MCF 10A (cell line): ENCODE data around the gene RAB25. TPM values are rescaled to one million over a fixed set of nuclear protein-coding genes. Genes with fewer than 3 reads are reported as not detected.

Experiments
- BruUV-seq: library from RNA; stranded (reverse); fragments of 400-500 nt; replicated peaks from 2 replicates; lab custom pipeline; 2021; lab: Mats Ljungman, UMichigan
- CTCF ChIA-PET: fragments of 300-600 bp; sonication (Branson Sonifier 250); formaldehyde crosslinking; extraction: SDS; loops from one replicate; lab custom pipeline; 2021; ENCODE audit warnings: antibody characterized with exemption, inconsistent platforms; lab: Yijun Ruan, JAX
- POLR2A ChIA-PET: fragments of 300-600, 350-650 bp; sonication (Branson Sonifier 250); formaldehyde crosslinking; extraction: SDS; loops from one replicate; lab custom pipeline; 2020; ENCODE audit warnings: antibody characterized with exemption, inconsistent platforms; lab: Yijun Ruan, JAX
- DNase-seq: peaks from one replicate; pipeline ENCODE4 v3.0.0-alpha.2; 2018; ENCODE audit not compliant: unreplicated experiment
- H3K27ac Mint-ChIP-seq: one replicate; pipeline ENCODE4 v1.8.0; 2022; ENCODE audit warnings: mild to moderate bottlenecking, low read depth, mixed read lengths; ENCODE audit not compliant: unreplicated experiment
- H3K27me3 Mint-ChIP-seq: one replicate; pipeline ENCODE4 v1.8.0; 2022; ENCODE audit warnings: mixed read lengths; ENCODE audit not compliant: insufficient read depth, unreplicated experiment
- H3K36me3 Mint-ChIP-seq: one replicate; pipeline ENCODE4 v1.8.0; 2022; ENCODE audit warnings: mild to moderate bottlenecking, moderate library complexity, mixed read lengths; ENCODE audit not compliant: insufficient read depth, unreplicated experiment
- H3K4me1 Mint-ChIP-seq: one replicate; pipeline ENCODE4 v1.8.0; 2022; ENCODE audit warnings: mixed read lengths; ENCODE audit not compliant: insufficient read depth, unreplicated experiment
- H3K4me3 Mint-ChIP-seq: one replicate; pipeline ENCODE4 v1.8.0; 2022; ENCODE audit warnings: mild to moderate bottlenecking, moderate library complexity, mixed read lengths; ENCODE audit not compliant: unreplicated experiment
- H3K9me3 Mint-ChIP-seq: one replicate; pipeline ENCODE4 v1.8.0; 2022; ENCODE audit warnings: mixed read lengths; ENCODE audit not compliant: unreplicated experiment
- intact Hi-C: fragments of 100-400 bp; cut with micrococcal nuclease; formaldehyde crosslinking; loops from 2 replicates; pipeline ENCODE4 v1.14.1; 2022
- total RNA-seq: library from RNA; stranded (reverse); gene quantifications from 2 replicates; pipeline ENCODE4 v1.2.3, GENCODE V29; 2022
- TF ChIP-seq, protein P1 (sequence below): fragments of 200-600 bp; IDR thresholded peaks from one replicate; pipeline ENCODE4 v1.8.0; 2022; ENCODE audit warnings: antibody characterized with exemption, mild to moderate bottlenecking; ENCODE audit not compliant: unreplicated experiment

RAB25 gene
- total RNA-seq, 1 experiment from 2014 or later, result 5.5 TPM

- H3K9me3 Mint-ChIP-seq, result no peaks in the 10 kb centered on the region
- peaks cover 57% of the 10 kb centered on the region for H3K36me3 Mint-ChIP-seq
- intact Hi-C loops, result loop anchor here (2.0 kb wide), 1 partner anchor 35 kb away; the partner anchor contains the start of gene LAMTOR2
- H3K27me3 Mint-ChIP-seq, result no peaks in the 10 kb centered on the region
- BruUV-seq, result TSS peak; percentile 67
- peak overlapping the region; percentile 97 for H3K4me3 Mint-ChIP-seq
- ChIA-PET CTCF (interaction anchor here (0.6 to 2.1 kb wide), 9 partner anchors 10 to 109 kb away, joined by 3 to 8 read pairs (median 5); no protein-coding TSS in a partner anchor), POLR2A (interaction anchor here (0.5 to 3.4 kb wide), 14 partner anchors 11 to 262 kb away, joined by 3 to 54 read pairs (median 4); partner anchors contain the start of genes KHDC4 and SMG5)
- H3K27ac Mint-ChIP-seq, result peak overlapping the region; percentile 86
- no peak for DNase-seq
- TF ChIP-seq, protein P1, sequence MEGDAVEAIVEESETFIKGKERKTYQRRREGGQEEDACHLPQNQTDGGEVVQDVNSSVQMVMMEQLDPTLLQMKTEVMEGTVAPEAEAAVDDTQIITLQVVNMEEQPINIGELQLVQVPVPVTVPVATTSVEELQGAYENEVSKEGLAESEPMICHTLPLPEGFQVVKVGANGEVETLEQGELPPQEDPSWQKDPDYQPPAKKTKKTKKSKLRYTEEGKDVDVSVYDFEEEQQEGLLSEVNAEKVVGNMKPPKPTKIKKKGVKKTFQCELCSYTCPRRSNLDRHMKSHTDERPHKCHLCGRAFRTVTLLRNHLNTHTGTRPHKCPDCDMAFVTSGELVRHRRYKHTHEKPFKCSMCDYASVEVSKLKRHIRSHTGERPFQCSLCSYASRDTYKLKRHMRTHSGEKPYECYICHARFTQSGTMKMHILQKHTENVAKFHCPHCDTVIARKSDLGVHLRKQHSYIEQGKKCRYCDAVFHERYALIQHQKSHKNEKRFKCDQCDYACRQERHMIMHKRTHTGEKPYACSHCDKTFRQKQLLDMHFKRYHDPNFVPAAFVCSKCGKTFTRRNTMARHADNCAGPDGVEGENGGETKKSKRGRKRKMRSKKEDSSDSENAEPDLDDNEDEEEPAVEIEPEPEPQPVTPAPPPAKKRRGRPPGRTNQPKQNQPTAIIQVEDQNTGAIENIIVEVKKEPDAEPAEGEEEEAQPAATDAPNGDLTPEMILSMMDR, result no peak
- H3K4me1 Mint-ChIP-seq, result peaks cover 24% of the 10 kb centered on the region
Observed at GRCh38 chr1:156019946-156020292, 41.0 kb upstream of the RAB25 start.

DNA sequence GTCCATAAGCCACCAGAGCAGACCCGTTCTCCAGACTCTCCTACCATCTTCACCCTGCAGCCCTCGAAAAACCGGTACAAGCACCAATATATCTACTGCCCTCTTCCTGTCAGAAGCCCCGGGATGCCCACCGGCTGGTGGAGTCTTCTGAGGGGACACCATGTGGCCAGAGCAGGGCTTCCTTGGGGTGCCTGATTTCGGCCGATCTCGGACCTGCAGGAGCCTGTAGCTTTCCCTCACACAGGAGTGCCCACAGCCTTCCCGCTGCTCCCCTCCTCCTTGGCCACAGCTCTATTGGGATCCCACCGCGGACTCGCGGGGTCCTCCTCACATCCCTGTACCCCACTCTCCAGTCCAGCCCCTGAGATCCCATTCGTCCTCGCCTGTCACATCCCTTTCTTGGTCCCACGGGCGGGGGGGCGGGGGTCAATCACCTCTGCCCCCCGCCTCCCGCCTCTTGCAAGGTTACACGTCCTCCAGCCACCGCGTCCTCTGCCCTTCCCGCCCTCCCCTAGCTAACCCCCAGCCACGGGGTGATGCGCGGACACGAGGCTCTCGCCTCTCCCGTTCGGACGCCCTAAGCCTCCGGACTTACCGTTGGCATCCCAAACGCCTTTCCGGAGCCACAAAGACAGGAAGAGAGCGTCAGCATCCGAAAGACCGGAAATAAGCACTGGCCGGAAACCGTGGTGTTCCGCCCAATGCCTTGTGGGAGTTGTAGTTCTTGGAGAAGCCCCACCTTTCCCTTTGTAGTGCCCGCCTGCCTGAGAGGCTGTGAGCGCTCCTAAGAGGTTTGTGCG lies 40.5 kb upstream of the RAB25 start, which contains the start of gene SSR2:
SSR2 (minus strand) TSS at position 659 of the 800 bp plus-strand sequence. CDS start 784 bp downstream, outside the sequence.
- H3K27ac Mint-ChIP-seq, result peak within 1 kb of the TSS; percentile 86
- POLR2A ChIA-PET, result interaction anchor here (0.5 to 3.4 kb wide), 20 partner anchors 11 to 695 kb away, joined by 3 to 54 read pairs (median 4); partner anchors contain the start of genes KHDC4 and SMG5
- peak within 1 kb of the TSS; percentile 97 for H3K4me3 Mint-ChIP-seq
- BruUV-seq, result no TSS peak
- CTCF ChIA-PET, result interaction anchor here (0.6 to 2.1 kb wide), 14 partner anchors 10 to 283 kb away, joined by 3 to 8 read pairs (median 4); no protein-coding TSS in a partner anchor
- peaks cover 22% of the 10 kb centered on the region for H3K4me1 Mint-ChIP-seq
- TF ChIP-seq, protein P1, result no peak
- peak; percentile 98 for DNase-seq
- no peaks in the 10 kb centered on the region for H3K27me3 Mint-ChIP-seq
- H3K36me3 Mint-ChIP-seq, result peaks cover 51% of the 10 kb centered on the region
- no peaks in the 10 kb centered on the region for H3K9me3 Mint-ChIP-seq
- intact Hi-C loops, result loop anchor here (2.0 kb wide), 1 partner anchor 34 kb away; the partner anchor contains the start of gene LAMTOR2

GRCh38 chr1:156021093-156021428 lies 39.9 kb upstream of the RAB25 start:
- DNase-seq, result no peak
- TF ChIP-seq, protein P1, result no peak
- Mint-ChIP-seq H3K4me1 (peaks cover 22% of the 10 kb centered on the region), H3K27ac (peak overlapping the region; percentile 86), H3K36me3 (peaks cover 45% of the 10 kb centered on the region), H3K27me3 (no peaks in the 10 kb centered on the region), H3K4me3 (peak overlapping the region; percentile 97), H3K9me3 (no peaks in the 10 kb centered on the region)
- CTCF ChIA-PET, result interaction anchor here (0.5 to 2.1 kb wide), 10 partner anchors 10 to 107 kb away, joined by 3 to 8 read pairs (median 4); no protein-coding TSS in a partner anchor
- intact Hi-C loops, result loop anchor here (2.0 kb wide), 1 partner anchor 34 kb away; the partner anchor contains the start of gene LAMTOR2
- POLR2A ChIA-PET, result interaction anchor here (1.0 to 3.4 kb wide), 10 partner anchors 10 to 696 kb away, joined by 3 to 54 read pairs (median 4); partner anchors contain the start of gene KHDC4
- no TSS peak for BruUV-seq
